AG04449 (cell line): ENCODE measurements around the gene STAP2.
"Not testable (repeated sequence)": the region's sequence is repeated elsewhere in the genome, so short reads cannot be mapped to it uniquely, and the experiment has no call there.

Experiments used
- CTCF ChIA-PET: fragments of 350-600 bp; formaldehyde crosslinking; extraction: SDS; loops from one replicate; lab custom pipeline; 2021; ENCODE audit warnings: antibody characterized with exemption; lab: Yijun Ruan, JAX
- POLR2A ChIA-PET: fragments of 400-600, 350-600 bp; formaldehyde crosslinking; extraction: SDS; loops from one replicate; lab custom pipeline; 2020; ENCODE audit warnings: antibody characterized with exemption, inconsistent platforms; lab: Yijun Ruan, JAX
- DNase-seq: peaks from one replicate; pipeline ENCODE4 v3.0.0-alpha.2; 2010; ENCODE audit warnings: low read depth, low spot score
- H3K4me3 ChIP-seq: 2 replicates; pipeline ENCODE4 v1.5.1; 2011; ENCODE audit warnings: low read depth, mild to moderate bottlenecking, control low read depth, low read length
- TF ChIP-seq, protein P1 (sequence below): IDR thresholded peaks from one replicate; pipeline ENCODE4 v1.5.1; 2011; ENCODE audit warnings: mild to moderate bottlenecking, moderate library complexity, low read length, control low read depth, inconsistent platforms; ENCODE audit not compliant: insufficient read depth; ENCODE audit errors: missing control alignments

STAP2 gene

DNA sequence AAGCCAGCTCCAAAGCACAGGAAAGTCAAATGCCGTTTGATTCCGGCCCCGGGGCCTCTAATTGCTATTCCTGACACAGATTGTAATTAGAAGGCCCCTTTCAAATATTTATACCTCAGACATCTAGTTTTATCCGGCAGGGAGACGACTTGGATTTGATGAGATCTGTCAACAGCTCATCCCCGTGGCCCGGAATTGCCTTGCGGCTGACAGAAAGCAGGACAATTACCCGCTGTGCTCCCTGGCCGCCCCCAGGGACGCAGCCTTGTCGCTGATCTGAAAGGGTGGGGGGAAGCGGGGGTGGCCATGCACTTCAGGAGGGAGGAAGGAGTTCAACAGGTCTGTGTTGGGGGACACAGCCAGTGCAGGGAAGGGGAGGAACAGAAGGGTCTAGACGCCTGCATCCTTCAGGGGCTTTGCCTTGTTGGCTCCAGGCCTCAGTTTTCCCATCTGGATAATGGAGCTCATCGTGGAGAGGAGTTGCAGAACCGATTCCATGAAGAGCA is 61.4 kb downstream of the STAP2 start:
- H3K4me3 ChIP-seq: no peak overlapping the region
- ChIA-PET CTCF (interaction anchor here (0.9 to 8.0 kb wide), 6 partner anchors 9 to 123 kb away, joined by 3 to 77 read pairs (median 3); partner anchors contain the start of genes MPND, SH3GL1 and YJU2), POLR2A (no interaction called here)
- TF ChIP-seq, protein P1, sequence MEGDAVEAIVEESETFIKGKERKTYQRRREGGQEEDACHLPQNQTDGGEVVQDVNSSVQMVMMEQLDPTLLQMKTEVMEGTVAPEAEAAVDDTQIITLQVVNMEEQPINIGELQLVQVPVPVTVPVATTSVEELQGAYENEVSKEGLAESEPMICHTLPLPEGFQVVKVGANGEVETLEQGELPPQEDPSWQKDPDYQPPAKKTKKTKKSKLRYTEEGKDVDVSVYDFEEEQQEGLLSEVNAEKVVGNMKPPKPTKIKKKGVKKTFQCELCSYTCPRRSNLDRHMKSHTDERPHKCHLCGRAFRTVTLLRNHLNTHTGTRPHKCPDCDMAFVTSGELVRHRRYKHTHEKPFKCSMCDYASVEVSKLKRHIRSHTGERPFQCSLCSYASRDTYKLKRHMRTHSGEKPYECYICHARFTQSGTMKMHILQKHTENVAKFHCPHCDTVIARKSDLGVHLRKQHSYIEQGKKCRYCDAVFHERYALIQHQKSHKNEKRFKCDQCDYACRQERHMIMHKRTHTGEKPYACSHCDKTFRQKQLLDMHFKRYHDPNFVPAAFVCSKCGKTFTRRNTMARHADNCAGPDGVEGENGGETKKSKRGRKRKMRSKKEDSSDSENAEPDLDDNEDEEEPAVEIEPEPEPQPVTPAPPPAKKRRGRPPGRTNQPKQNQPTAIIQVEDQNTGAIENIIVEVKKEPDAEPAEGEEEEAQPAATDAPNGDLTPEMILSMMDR: no peak
- DNase-seq: no peak

- POLR2A ChIA-PET: interaction anchor here (0.7 kb wide), 1 partner anchor 82 kb away, joined by 4 read pairs; no protein-coding TSS in a partner anchor
- H3K4me3 ChIP-seq, DNase-seq: not testable (repeated sequence)
- CTCF ChIA-PET: interaction anchor here (0.6 to 1.7 kb wide), 3 partner anchors 10 to 126 kb away, joined by 3 to 4 read pairs (median 3); partner anchors contain the start of gene SH3GL1
Observed at GRCh38 chr19:4274321-4274686, 64.3 kb downstream of the STAP2 start.
